A673 (cell line): ENCODE data around the gene OBP2B. TPM values are rescaled to one million over a fixed set of nuclear protein-coding genes. Genes with fewer than 3 reads are reported as not detected.

Experiments
- BruUV-seq: library from RNA; stranded (reverse); fragments of 400-500 nt; replicated peaks from 2 replicates; lab custom pipeline; 2021; lab: Mats Ljungman, UMichigan
- CTCF ChIA-PET: fragments of 300-600 bp; sonication (Branson Sonifier 250); formaldehyde crosslinking; loops from one replicate; lab custom pipeline; 2022; ENCODE audit warnings: antibody characterized with exemption; lab: Charles Lee
- POLR2A ChIA-PET: fragments of 300-600 bp; sonication (Branson Sonifier 250); formaldehyde crosslinking; loops from one replicate; lab custom pipeline; 2022; ENCODE audit warnings: antibody characterized with exemption; ENCODE audit not compliant: low non-redundant PET; lab: Charles Lee
- DNase-seq: peaks from one replicate; pipeline ENCODE4 v3.0.0-alpha.2; 2015; ENCODE audit warnings: low spot score
- H3K27ac ChIP-seq: fragments of 200-600 bp; sonication (generic); 2 replicates; pipeline ENCODE4 v1.5.1; 2016; ENCODE audit warnings: mixed run types, low read depth, mild to moderate bottlenecking, mixed read lengths, antibody characterized with exemption, low read length; ENCODE audit not compliant: poor library complexity, severe bottlenecking
- H3K27me3 ChIP-seq: fragments of 200-600 bp; sonication (generic); replicated peaks from 2 replicates; pipeline ENCODE4 v1.6.1; 2017; ENCODE audit warnings: mixed run types, low read depth, mild to moderate bottlenecking, mixed read lengths, antibody characterized with exemption, low read length; ENCODE audit not compliant: insufficient read depth, poor library complexity
- H3K36me3 ChIP-seq: fragments of 200-600 bp; sonication (generic); 2 replicates; pipeline ENCODE4 v1.6.1; 2016; ENCODE audit warnings: mixed run types, mild to moderate bottlenecking, mixed read lengths, antibody characterized with exemption, low read length; ENCODE audit not compliant: insufficient read depth, poor library complexity, severe bottlenecking
- H3K4me1 ChIP-seq: fragments of 200-600 bp; sonication (generic); 2 replicates; pipeline ENCODE4 v1.6.1; 2017; ENCODE audit warnings: mixed run types, mild to moderate bottlenecking, mixed read lengths, antibody characterized with exemption, low read length; ENCODE audit not compliant: insufficient read depth, poor library complexity, severe bottlenecking
- H3K4me3 ChIP-seq: fragments of 200-600 bp; sonication (generic); 2 replicates; pipeline ENCODE4 v1.5.1; 2016; ENCODE audit warnings: low read depth, mixed run types, mild to moderate bottlenecking, mixed read lengths, low read length; ENCODE audit not compliant: poor library complexity, severe bottlenecking
- H3K9me3 ChIP-seq: fragments of 200-600 bp; sonication (generic); 2 replicates; pipeline ENCODE4 v1.6.1; 2016; ENCODE audit warnings: mixed run types, low read depth, mild to moderate bottlenecking, mixed read lengths, antibody characterized with exemption, low read length; ENCODE audit not compliant: poor library complexity, severe bottlenecking
- CTCF ChIP-seq: fragments of 300-800, 200-600 bp; sonication (generic); conservative IDR thresholded peaks from 2 replicates; pipeline ENCODE4 v1.5.1; 2017; ENCODE audit warnings: low read depth, mild to moderate bottlenecking, antibody characterized with exemption, low read length, moderate library complexity, mixed read lengths
- EZH2 ChIP-seq: fragments of 200-600 bp; sonication (generic); IDR thresholded peaks from 2 replicates; pipeline ENCODE4 v1.6.1; 2017; ENCODE audit warnings: borderline replicate concordance, low read depth, mild to moderate bottlenecking, mixed read lengths, antibody characterized with exemption, low read length; ENCODE audit not compliant: poor library complexity, severe bottlenecking
- intact Hi-C: fragments of 100-400 bp; cut with micrococcal nuclease; formaldehyde crosslinking; loops from one replicate; pipeline ENCODE4 v1.10.0; 2022; ENCODE audit not compliant: unreplicated experiment
- total RNA-seq: library from RNA; stranded (reverse); gene quantifications from 2 replicates; pipeline ENCODE4 v1.2.3, GENCODE V29; 2021

OBP2B gene
- total RNA-seq, 1 experiment from 2014 or later = not detected

GRCh38 chr9:133186736-133187135, 22.3 kb downstream of the OBP2B start:
- POLR2A ChIA-PET = no interaction called here
- intact Hi-C loops = loop anchor here (1.0 to 10.0 kb wide), 4 partner anchors 88 to 541 kb away; partner anchors contain the start of gene ABO
- H3K36me3 ChIP-seq = no peaks in the 10 kb centered on the region

GRCh38 chr9:133184971-133185370, 24.1 kb downstream of the OBP2B start:
- Histone ChIP-seq H3K9me3 (no peaks in the 10 kb centered on the region), H3K4me1 (no peaks in the 10 kb centered on the region), H3K27me3 (peaks cover 47% of the 10 kb centered on the region), H3K27ac (no peak overlapping the region), H3K36me3 (no peaks in the 10 kb centered on the region), H3K4me3 (no peak overlapping the region)
- ChIA-PET POLR2A (no interaction called here), CTCF (interaction anchor here (0.6 to 1.5 kb wide), 9 partner anchors 9 to 302 kb away, joined by 4 to 11 read pairs (median 5); no protein-coding TSS in a partner anchor)
- TF ChIP-seq EZH2 = no peak
- peak; percentile 71 for TF ChIP-seq CTCF
- DNase-seq = peak; percentile 90
- BruUV-seq = no TSS peak
- intact Hi-C loops = loop anchor here (5.0 to 10.0 kb wide), 2 partner anchors 90 to 542 kb away; partner anchors contain the start of gene ABO

More at GRCh38 chr9:133186736-133187135, 22.3 kb downstream of the OBP2B start:
- no peak for DNase-seq
- no peak for TF ChIP-seq CTCF
- no peak for TF ChIP-seq EZH2
- Histone ChIP-seq H3K9me3 (no peaks in the 10 kb centered on the region), H3K27me3 (peaks cover 47% of the 10 kb centered on the region), H3K27ac (no peak overlapping the region), H3K4me3 (no peak overlapping the region), H3K4me1 (no peaks in the 10 kb centered on the region)
- BruUV-seq = no TSS peak
- CTCF ChIA-PET = interaction anchor here (2.0 kb wide), 1 partner anchor 299 kb away, joined by 17 read pairs; no protein-coding TSS in a partner anchor

GRCh38 chr9:133182151-133182550, 26.9 kb downstream of the OBP2B start:
- POLR2A ChIA-PET = interaction anchor here (0.5 kb wide), 1 partner anchor 172 kb away, joined by 3 read pairs; no protein-coding TSS in a partner anchor
- H3K4me3 ChIP-seq = no peak overlapping the region
- DNase-seq = no peak
- H3K9me3 ChIP-seq = no peaks in the 10 kb centered on the region
- H3K4me1 ChIP-seq = no peaks in the 10 kb centered on the region
- no TSS peak for BruUV-seq
- intact Hi-C loops = loop anchor here (10.0 kb wide), 1 partner anchor 93 kb away; the partner anchor contains the start of gene ABO
- TF ChIP-seq CTCF = no peak
- no peak for TF ChIP-seq EZH2
- H3K27me3 ChIP-seq = peaks cover 30% of the 10 kb centered on the region
- H3K36me3 ChIP-seq = no peaks in the 10 kb centered on the region
- CTCF ChIA-PET = no interaction called here
- H3K27ac ChIP-seq = no peak overlapping the region
